Measurements from ENCODE around the gene BCL3.
A peak's percentile ranks its signal among the peaks of the same experiment; 100 is the strongest.
"Not testable (repeated sequence)": the region's sequence is repeated elsewhere in the genome, so short reads cannot be mapped to it uniquely, and the experiment has no call there.

Gene BCL3

DNA sequence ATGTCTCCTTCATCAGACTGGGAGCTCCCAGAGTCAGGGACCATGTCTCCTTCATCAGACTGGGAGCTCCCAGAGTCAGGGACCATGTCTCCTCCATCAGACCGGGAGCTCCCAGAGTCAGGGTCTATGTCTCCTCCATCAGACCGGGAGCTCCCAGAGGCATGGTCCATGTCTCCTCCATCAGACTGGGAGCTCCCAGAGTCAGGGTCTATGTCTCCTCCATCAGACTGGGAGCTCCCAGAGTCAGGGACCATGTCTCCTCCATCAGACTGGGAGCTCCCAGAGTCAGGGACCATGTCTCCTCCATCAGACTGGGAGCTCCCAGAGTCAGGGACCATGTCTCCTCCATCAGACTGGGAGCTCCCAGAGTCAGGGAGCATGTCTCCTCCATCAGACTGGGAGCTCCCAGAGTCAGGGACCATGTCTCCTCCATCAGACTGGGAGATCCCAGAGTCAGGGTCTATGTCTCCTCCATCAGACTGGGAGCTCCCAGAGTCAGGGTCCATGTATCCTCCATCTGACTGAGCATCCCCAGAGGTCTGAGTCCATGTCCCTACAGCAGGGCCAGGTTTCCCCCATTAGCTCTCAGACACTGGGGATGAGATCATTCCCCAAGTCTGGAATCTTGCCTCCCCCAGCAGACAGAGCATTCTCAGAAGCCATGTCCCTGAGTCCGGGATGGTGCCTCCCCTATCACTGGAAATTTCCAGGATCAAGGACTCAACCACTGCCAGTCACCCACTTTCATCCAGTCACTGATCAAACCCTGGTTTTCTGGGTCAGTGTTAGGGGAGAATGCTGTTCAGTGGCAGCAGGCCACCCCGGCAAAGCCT lies 38.9 kb upstream of the BCL3 start:
- H3K36me3 ChIP-seq (ENCODE audit: insufficient read depth, low read length); H3K4me1 ChIP-seq (ENCODE audit: control insufficient read depth, insufficient read depth, low read length); H3K4me2 ChIP-seq (ENCODE audit: low read length); H3K9me3 ChIP-seq (replicated peaks; ENCODE audit: low read length); H3K9ac ChIP-seq (ENCODE audit: low read depth, low read length); H3K4me3 ChIP-seq (ENCODE audit: low read length): not testable (repeated sequence)
- peaks cover 29% of the 10 kb centered on the region for H3K27me3 ChIP-seq (ENCODE audit: control insufficient read depth, insufficient read depth, low read length)

DNA sequence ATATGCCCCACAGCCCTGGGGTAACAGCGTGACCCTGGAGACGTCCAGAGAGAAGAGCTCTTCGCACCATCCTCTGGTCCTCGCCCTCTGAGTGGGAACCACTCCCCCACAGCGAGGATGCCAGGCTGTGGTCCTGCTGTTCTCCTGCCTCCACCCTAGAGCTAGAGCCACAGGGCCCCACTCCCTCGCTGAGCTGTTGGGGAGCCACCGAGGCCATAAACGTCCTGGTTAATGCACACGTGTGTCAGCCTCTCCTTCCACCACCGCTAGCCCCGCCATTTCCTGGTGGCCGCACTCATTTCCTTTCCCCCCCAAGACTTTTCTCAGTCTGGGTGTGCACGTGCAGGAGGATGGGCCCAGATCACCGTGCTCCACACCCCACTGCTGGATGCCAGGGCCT lies 38.0 kb upstream of the BCL3 start:
- H3K9ac ChIP-seq (ENCODE audit: low read depth, low read length), result no peak overlapping the region
- H3K4me3 ChIP-seq (ENCODE audit: low read length), result no peak overlapping the region
- H3K4me2 ChIP-seq (ENCODE audit: low read length), result no peak overlapping the region
- peaks cover 6% of the 10 kb centered on the region for H3K9me3 ChIP-seq (replicated peaks; ENCODE audit: low read length)
- no peaks in the 10 kb centered on the region for H3K36me3 ChIP-seq (ENCODE audit: insufficient read depth, low read length)
- H3K27me3 ChIP-seq (ENCODE audit: control insufficient read depth, insufficient read depth, low read length), result peaks cover 27% of the 10 kb centered on the region
- no peaks in the 10 kb centered on the region for H3K4me1 ChIP-seq (ENCODE audit: control insufficient read depth, insufficient read depth, low read length)

DNA sequence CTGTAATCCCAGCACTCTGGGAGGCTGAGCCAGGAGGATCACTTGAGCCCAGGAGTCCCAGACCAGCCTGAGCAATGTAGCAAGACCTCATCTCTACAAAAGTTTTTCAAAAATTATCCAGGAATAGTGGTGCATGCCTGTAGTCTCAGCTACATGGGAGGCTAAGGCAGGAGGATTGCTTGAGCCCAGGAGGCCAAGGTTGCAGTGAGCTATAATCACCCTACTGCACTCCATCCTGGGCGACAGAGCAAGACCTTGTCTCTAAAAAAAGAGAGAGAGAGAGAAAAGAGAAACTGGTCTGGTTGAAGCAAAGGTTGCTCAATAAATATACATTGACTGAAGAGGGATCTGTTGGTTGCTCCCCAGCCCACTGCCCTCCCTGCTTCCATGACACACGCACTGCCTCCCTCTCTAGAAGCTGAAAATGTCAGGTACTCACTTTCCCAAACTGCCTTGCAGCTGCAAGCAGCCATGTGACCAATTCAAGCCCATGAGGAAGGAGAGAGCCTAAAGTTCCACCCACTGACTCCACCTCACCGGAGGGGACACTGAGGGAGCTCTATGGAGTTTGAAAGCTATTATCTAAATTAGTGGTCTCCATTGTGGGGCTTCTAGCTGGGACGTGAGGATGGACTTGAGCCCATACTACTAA lies 35.5 kb upstream of the BCL3 start:
- Histone ChIP-seq H3K4me2 (ENCODE audit: low read length) (no peak overlapping the region), H3K4me1 (ENCODE audit: control insufficient read depth, insufficient read depth, low read length) (no peaks in the 10 kb centered on the region), H3K27me3 (ENCODE audit: control insufficient read depth, insufficient read depth, low read length) (peaks cover 3% of the 10 kb centered on the region), H3K4me3 (ENCODE audit: low read length) (no peak overlapping the region), H3K36me3 (ENCODE audit: insufficient read depth, low read length) (no peaks in the 10 kb centered on the region), H3K9ac (ENCODE audit: low read depth, low read length) (no peak overlapping the region), H3K9me3 (replicated peaks; ENCODE audit: low read length) (peaks cover 6% of the 10 kb centered on the region)

DNA sequence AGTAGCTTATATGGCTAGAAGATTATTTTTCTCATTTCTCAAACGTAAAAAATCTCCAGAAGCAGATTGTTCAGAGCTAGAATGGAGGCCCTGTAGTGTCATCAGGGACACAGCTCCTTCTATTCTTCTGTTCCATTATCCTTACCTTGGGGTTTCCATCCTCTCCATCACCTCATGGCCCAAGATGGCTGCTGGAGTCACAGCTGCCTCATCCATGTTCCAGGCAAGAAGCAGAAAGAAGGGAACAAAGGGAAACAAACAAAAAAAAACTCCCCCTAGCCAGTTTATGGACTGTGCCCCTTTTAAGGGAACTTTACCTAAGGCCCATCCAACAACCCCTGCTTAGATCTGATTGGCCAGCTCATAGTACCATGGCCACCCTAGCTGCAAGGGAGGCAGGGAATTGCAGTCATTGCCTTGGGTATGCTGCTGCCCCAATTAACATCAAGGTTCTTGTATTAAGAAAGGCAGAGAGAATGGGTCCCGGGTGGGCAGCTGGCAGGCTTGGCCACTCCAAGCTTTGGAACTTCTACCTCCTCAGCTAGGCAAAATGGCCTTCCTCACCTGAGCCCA lies 33.8 kb upstream of the BCL3 start:
- Histone ChIP-seq H3K27me3 (ENCODE audit: control insufficient read depth, insufficient read depth, low read length) (peaks cover 3% of the 10 kb centered on the region), H3K36me3 (ENCODE audit: insufficient read depth, low read length) (no peaks in the 10 kb centered on the region), H3K4me1 (ENCODE audit: control insufficient read depth, insufficient read depth, low read length) (peaks cover 12% of the 10 kb centered on the region), H3K9ac (ENCODE audit: low read depth, low read length) (no peak overlapping the region), H3K4me2 (ENCODE audit: low read length) (no peak overlapping the region), H3K4me3 (ENCODE audit: low read length) (no peak overlapping the region), H3K9me3 (replicated peaks; ENCODE audit: low read length) (peaks cover 6% of the 10 kb centered on the region)

DNA sequence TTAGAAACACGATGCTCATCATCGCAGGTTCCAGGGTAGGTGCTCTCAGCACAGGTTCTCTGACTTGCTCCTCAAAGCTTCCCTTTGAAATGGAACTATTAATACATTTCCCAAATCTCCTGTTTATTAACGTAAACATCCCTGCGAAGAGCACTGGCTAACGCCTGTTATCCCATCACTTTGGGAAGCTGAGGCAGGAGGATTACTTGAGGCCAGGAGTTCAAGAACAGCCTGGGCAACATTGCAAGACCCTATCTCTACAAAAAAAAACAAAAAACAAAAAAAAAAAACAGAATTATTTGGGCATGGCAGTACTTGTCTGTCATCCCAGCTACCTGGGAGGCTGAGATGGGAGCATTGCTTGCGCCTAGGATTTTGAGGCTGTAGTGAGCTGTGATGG lies 30.9 kb upstream of the BCL3 start:
- Histone ChIP-seq H3K27me3 (ENCODE audit: control insufficient read depth, insufficient read depth, low read length) (peaks cover 4% of the 10 kb centered on the region), H3K4me3 (ENCODE audit: low read length) (no peak overlapping the region), H3K36me3 (ENCODE audit: insufficient read depth, low read length) (no peaks in the 10 kb centered on the region), H3K9ac (ENCODE audit: low read depth, low read length) (no peak overlapping the region), H3K4me2 (ENCODE audit: low read length) (no peak overlapping the region), H3K4me1 (ENCODE audit: control insufficient read depth, insufficient read depth, low read length) (peaks cover 16% of the 10 kb centered on the region), H3K9me3 (replicated peaks; ENCODE audit: low read length) (peaks cover 6% of the 10 kb centered on the region)

DNA sequence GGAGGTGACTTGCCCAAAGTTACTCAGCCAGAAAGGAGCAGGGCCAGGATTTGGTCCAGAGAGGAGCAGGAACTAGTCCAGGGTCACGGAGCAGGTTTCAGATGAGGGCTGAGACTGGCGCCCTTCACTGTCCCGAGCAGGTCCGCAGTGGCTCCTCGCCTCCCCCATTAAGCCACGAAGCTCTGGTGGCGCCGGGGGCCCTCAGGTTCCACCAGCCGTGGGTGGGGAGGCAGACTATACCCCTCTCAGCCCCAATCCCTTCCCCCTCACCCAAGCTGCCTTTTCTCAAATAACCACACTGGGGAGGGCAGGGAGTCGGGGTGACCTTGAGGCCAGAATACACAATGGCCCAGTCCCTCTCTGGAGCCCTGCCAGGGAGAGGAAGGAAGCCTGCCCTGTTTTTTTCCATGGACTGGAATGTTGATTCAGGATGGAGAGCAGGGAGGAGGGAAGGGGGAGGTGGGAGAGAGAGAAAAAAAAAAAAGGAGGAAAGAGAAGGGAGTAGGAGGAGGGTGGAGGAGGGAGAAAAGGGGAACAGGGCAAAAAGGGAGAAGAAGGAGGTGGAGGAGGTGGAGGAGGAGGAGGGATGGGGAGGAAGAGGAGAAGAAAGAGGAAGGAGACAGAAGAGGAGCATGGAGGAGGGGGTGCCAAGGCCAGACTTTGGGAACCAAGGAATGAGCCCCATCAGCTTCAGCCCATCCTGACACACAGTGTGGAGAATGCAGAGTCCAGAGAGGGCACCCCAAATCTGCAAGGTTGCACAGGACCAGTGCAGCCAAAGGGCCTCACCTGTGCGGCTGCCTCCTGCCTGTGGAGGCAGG lies 29.9 kb upstream of the BCL3 start:
- no peaks in the 10 kb centered on the region for H3K36me3 ChIP-seq (ENCODE audit: insufficient read depth, low read length)
- peak overlapping the region; percentile 38 for H3K4me3 ChIP-seq (ENCODE audit: low read length)
- peak overlapping the region; percentile 39 for H3K9ac ChIP-seq (ENCODE audit: low read depth, low read length)
- peaks cover 16% of the 10 kb centered on the region for H3K4me1 ChIP-seq (ENCODE audit: control insufficient read depth, insufficient read depth, low read length)
- peaks cover 6% of the 10 kb centered on the region for H3K9me3 ChIP-seq (replicated peaks; ENCODE audit: low read length)
- peaks cover 4% of the 10 kb centered on the region for H3K27me3 ChIP-seq (ENCODE audit: control insufficient read depth, insufficient read depth, low read length)
- peak overlapping the region; percentile 39 for H3K4me2 ChIP-seq (ENCODE audit: low read length)

DNA sequence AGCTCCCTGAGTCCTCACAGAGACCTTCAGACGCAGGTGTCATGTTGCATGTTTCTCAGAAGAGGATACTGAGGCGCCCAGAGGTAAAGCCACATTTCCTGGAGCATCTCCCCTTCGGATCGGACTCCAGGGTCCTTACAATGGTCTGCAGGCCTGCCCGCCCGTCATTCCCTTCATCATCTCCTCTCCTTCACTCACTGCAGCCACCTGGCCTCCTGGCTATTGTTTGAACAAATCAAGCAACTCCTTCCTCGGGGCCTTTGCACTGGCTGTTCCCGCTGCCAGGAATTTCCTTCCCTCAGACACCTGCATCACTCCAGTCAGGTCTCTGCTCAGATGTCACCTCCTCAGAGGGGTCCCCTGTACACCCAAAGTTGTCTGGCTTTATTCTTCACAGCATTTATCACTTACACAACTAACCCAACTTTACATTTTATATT lies 29.2 kb upstream of the BCL3 start:
- H3K4me2 ChIP-seq (ENCODE audit: low read length), result no peak overlapping the region
- H3K36me3 ChIP-seq (ENCODE audit: insufficient read depth, low read length), result no peaks in the 10 kb centered on the region
- H3K9ac ChIP-seq (ENCODE audit: low read depth, low read length), result no peak overlapping the region
- peaks cover 4% of the 10 kb centered on the region for H3K27me3 ChIP-seq (ENCODE audit: control insufficient read depth, insufficient read depth, low read length)
- peaks cover 20% of the 10 kb centered on the region for H3K4me1 ChIP-seq (ENCODE audit: control insufficient read depth, insufficient read depth, low read length)
- no peak overlapping the region for H3K4me3 ChIP-seq (ENCODE audit: low read length)
- peaks cover 6% of the 10 kb centered on the region for H3K9me3 ChIP-seq (replicated peaks; ENCODE audit: low read length)

DNA sequence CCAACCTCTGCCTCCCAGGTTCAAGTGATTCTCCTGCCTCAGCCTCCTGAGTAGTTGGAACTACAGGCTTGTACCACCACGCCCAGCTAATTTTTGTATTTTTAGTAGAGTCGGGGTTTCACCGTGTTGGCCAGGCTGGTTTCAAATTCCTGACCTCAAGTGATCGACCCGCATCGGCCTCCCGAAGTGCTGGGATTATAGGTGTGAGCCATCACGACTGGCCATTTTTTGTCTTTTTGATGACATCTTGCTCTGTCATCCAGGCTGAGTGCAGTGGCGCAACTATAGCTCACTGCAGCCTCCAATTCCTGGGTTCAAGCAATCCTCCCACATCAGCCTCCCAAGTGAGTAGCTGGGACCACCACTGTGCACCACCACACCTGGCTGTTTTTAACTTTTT lies 28.1 kb upstream of the BCL3 start:
- not testable (repeated sequence) for H3K9ac ChIP-seq (ENCODE audit: low read depth, low read length); H3K4me2 ChIP-seq (ENCODE audit: low read length); H3K9me3 ChIP-seq (replicated peaks; ENCODE audit: low read length); H3K36me3 ChIP-seq (ENCODE audit: insufficient read depth, low read length); H3K27me3 ChIP-seq (ENCODE audit: control insufficient read depth, insufficient read depth, low read length); H3K4me3 ChIP-seq (ENCODE audit: low read length)
- peaks cover 30% of the 10 kb centered on the region for H3K4me1 ChIP-seq (ENCODE audit: control insufficient read depth, insufficient read depth, low read length)

DNA sequence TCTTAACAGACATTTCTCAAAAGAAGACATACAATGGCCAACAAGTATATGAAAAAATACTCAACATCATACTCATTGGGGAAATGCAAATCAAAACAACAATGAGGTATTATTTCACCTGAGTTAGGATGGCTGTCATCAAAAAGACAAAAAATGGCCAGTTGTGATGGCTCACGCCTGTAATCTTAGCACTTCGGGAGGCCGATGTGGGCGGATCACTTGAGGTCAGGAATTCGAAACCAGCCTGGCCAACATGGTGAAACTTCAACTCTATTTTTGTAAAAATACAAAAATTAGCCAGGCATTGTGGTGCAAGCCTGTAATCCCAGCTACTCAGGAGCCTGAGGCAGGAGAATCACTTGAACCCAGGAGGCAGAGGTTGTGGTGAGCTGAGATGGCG lies 27.6 kb upstream of the BCL3 start:
- Histone ChIP-seq H3K36me3 (ENCODE audit: insufficient read depth, low read length) (no peaks in the 10 kb centered on the region), H3K9ac (ENCODE audit: low read depth, low read length) (no peak overlapping the region), H3K27me3 (ENCODE audit: control insufficient read depth, insufficient read depth, low read length) (peaks cover 4% of the 10 kb centered on the region), H3K4me1 (ENCODE audit: control insufficient read depth, insufficient read depth, low read length) (peaks cover 33% of the 10 kb centered on the region), H3K4me3 (ENCODE audit: low read length) (no peak overlapping the region), H3K4me2 (ENCODE audit: low read length) (peak overlapping the region; percentile 41), H3K9me3 (replicated peaks; ENCODE audit: low read length) (no peaks in the 10 kb centered on the region)

DNA sequence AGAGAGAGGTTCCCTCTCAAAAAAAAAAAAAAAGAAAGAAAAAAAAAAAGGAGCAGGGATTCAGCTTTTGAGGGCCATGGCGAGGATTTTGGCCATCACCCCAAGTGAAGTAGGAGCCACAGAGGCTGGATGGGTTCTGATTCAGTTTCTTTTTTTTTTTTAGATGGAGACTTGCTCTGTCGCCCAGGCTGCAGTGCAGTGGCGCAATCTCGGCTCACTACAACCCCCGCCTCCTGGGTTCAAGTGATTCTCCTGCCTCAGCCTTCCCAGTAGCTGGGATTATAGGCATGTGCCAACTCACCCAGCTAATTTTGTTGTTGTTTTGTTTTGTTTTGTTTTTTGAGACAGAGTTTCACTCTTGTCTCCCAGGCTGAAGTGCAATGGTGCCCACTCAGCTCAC lies 27.1 kb upstream of the BCL3 start:
- not testable (repeated sequence) for H3K36me3 ChIP-seq (ENCODE audit: insufficient read depth, low read length); H3K27me3 ChIP-seq (ENCODE audit: control insufficient read depth, insufficient read depth, low read length); H3K4me3 ChIP-seq (ENCODE audit: low read length); H3K9me3 ChIP-seq (replicated peaks; ENCODE audit: low read length); H3K9ac ChIP-seq (ENCODE audit: low read depth, low read length)
- H3K4me2 ChIP-seq (ENCODE audit: low read length), result peak overlapping the region; percentile 41
- peaks cover 33% of the 10 kb centered on the region for H3K4me1 ChIP-seq (ENCODE audit: control insufficient read depth, insufficient read depth, low read length)
